Ramos (cell line): ENCODE data around the gene CYBA.

Source experiments
- in situ Hi-C: fragments of 300-500 bp; cut with MboI; formaldehyde crosslinking; loops from one replicate; pipeline ENCODE4 v1.14.3; 2022; ENCODE audit warnings: low sequenced_read_pairs; ENCODE audit not compliant: unreplicated experiment

The CYBA gene

GRCh38 chr16:88595921-88596320, 54.9 kb downstream of the CYBA start:
- in situ Hi-C loops: no loop called here

- in situ Hi-C loops: no loop called here
Observed at GRCh38 chr16:88595101-88595500, 55.8 kb downstream of the CYBA start.

GRCh38 chr16:88593910-88594309, 56.9 kb downstream of the CYBA start:
- in situ Hi-C loops: no loop called here

GRCh38 chr16:88593489-88593888, 57.4 kb downstream of the CYBA start:
- in situ Hi-C loops: no loop called here
